Subcutaneous adipose tissue (tissue), 4 donors: ENCODE measurements around the gene SNX5. TPM values are rescaled to one million over a fixed set of nuclear protein-coding genes. Genes with fewer than 3 reads are reported as not detected.

ENCODE experiments used
- CTCF ChIP-seq: fragments of 450-650 bp; IDR thresholded peaks from one replicate; pipeline ENCODE4 v1.5.1; 2016; ENCODE audit warnings: low read depth, mild to moderate bottlenecking, control low read depth, antibody characterized with exemption, moderate library complexity
- total RNA-seq, 4 donors: library from RNA; depleted of rRNA; stranded (reverse); fragments of >200 nt; gene quantifications; one replicate each; pipeline ENCODE4 v1.1.0, GENCODE V29; 2016

SNX5 gene
- total RNA-seq, 4 donors from 2014 or later = 114 to 169 (median 139) TPM

- no peak for TF ChIP-seq CTCF
Measured at GRCh38 chr20:17941087-17941825, 27.3 kb downstream of the SNX5 start.

- no peak for TF ChIP-seq CTCF
Measured at GRCh38 chr20:17940224-17940971, 28.2 kb downstream of the SNX5 start.

GRCh38 chr20:17939622-17940223 is 28.9 kb downstream of the SNX5 start:
- TF ChIP-seq CTCF = no peak

GRCh38 chr20:17938871-17939619 is 29.5 kb downstream of the SNX5 start:
- TF ChIP-seq CTCF = no peak

GRCh38 chr20:17936761-17937732 is 31.5 kb downstream of the SNX5 start:
- TF ChIP-seq CTCF = no peak

GRCh38 chr20:17936286-17936760 is 32.3 kb downstream of the SNX5 start:
- no peak for TF ChIP-seq CTCF
